GM19099 (cell line): ENCODE results near the gene SUB1.

ENCODE experiments used
- POLR2A ChIP-seq: IDR thresholded peaks from 3 replicates; pipeline ENCODE4 v1.6.1; 2011; ENCODE audit warnings: low read depth; ENCODE audit not compliant: insufficient read length; ENCODE audit errors: extremely low read depth

SUB1 gene

DNA sequence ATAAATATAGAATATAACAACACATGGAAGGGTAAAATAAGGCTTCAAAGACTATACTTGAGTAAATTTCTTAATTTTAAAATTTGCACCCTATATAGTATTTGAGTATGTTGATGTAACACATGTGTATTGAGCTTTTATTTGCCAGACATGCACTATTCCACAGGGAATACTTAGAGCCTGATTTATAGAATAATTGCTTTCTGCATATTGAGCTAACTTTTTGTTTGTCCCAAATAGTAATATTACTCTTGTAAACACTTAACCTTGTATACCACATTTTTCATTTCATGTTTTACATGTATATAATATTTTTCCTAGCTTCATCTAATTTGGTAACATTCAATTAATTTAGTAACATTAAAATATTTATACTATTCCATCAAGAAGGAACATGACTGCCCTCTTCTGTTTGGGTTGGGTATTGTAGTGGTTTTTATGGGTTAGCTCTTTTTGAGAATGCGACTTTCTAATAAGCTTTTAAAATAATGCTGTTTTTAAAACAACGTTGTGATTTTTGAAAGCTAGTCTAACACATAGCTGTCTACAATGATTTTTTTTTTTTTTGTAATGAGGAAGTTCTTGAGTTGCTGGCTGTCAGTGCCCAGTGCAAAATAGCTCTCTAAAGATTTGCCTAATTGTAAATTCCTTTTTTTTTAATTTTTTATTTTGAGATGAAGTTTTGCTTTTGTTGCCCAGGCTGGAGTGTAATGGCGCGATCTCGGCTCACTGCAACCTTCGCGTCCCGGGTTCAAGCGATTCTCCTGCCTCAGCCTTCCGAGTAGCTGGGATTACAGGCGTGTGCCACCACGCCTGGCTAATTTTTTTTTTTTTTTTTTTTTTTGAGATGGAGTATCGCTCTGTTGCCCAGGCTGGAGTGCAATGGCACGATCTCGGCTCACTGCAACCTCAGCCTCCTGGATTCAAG, 4.8 kb downstream of the SUB1 start:
- TF ChIP-seq POLR2A = no peak

DNA sequence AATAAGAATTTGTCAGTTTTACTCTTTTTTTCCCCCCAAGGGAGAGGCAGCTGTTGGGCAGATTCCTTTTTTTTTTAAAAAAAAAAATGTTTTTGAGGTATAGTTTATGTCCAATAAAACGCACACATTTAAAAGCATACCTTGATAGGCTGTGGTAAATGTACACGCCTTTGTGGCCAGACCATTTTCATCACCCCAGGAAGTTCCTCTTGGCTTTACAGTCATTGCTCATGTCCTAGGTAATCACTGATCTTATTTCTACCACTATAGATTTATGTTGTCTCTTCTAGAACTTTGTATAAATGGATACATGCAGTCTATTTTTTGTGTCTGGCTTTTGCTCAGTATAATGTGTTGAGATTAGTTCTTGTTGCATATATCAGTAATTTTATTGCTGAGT, 9.8 kb downstream of the SUB1 start:
- TF ChIP-seq POLR2A = no peak

DNA sequence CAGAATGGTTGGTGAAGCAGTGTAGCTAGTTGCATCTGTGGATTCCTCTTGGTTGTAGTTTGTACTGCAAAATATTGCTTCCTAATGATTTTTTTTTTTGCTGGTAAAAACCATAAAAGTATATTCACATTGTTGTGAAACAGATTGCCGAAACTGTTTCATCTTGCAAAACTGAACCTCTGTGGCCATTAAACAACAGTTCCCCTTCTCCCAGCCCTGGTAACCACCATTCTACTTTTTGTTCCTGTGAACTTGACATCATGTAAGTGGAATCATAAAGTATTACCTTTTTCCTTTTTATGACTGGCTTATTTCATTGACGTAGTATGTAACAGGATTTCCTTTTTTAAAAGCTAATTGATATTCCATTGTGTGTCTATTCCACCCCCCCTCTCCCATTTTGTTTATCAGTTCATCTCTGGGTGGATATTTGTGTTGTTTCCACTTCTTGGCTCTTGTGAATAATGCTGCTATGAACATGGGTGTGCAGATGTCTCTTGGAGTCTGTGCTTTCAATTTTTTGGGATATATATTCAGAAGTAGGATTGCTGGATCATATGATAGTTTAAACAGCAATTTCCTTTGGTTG, 11.8 kb downstream of the SUB1 start:
- TF ChIP-seq POLR2A = no peak

GRCh38 chr5:32598260-32598937, 13.0 kb downstream of the SUB1 start:
- no peak for TF ChIP-seq POLR2A

- TF ChIP-seq POLR2A = no peak
Measured at GRCh38 chr5:32598997-32599549, 13.7 kb downstream of the SUB1 start.

DNA sequence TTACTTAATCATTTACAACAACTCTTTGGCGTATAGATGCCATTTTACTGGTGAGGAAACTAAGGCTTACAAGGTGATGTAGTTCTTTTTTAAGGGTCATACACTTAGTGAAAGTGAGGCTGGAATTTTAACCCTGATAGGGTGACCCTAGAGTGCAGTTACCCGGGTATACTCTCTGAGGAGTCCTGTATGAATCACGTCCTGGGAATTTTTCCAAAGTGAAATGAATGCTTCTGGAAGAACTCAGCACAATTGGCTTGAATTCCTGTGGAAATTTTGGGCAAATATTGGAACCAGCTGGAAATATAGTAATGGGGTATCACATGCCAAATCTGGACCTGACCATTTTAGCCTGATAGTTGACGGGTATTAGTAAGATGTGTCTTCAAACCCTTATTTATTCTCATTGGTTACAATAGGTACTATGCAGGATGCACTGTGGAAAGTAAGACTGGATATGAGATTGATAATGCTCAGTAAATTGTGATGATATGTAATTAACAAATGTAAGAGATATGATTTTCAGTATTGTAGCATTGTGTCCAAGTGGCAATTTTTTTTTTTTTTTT, 14.8 kb downstream of the SUB1 start:
- TF ChIP-seq POLR2A = no peak

GRCh38 chr5:32601623-32602295, 16.4 kb downstream of the SUB1 start:
- TF ChIP-seq POLR2A = no peak

DNA sequence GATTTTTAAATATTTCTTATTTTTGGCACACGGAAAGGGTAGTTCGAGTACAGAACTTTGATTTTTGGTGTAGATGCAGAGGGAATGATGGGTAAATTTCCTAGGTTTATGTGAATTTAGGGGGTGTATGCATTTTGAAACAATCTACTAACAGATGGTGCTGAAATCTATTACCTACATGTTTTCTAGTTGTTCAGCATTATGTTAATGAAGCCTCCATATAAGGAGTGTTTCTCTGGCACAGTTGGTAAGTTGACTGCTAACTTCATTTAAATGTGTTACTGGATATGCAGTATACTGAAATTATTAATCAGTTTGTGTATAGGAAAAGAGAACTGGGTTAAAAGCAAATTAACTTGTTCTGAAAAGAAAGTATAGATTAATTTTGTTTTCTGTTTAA, 17.5 kb downstream of the SUB1 start:
- TF ChIP-seq POLR2A = no peak

DNA sequence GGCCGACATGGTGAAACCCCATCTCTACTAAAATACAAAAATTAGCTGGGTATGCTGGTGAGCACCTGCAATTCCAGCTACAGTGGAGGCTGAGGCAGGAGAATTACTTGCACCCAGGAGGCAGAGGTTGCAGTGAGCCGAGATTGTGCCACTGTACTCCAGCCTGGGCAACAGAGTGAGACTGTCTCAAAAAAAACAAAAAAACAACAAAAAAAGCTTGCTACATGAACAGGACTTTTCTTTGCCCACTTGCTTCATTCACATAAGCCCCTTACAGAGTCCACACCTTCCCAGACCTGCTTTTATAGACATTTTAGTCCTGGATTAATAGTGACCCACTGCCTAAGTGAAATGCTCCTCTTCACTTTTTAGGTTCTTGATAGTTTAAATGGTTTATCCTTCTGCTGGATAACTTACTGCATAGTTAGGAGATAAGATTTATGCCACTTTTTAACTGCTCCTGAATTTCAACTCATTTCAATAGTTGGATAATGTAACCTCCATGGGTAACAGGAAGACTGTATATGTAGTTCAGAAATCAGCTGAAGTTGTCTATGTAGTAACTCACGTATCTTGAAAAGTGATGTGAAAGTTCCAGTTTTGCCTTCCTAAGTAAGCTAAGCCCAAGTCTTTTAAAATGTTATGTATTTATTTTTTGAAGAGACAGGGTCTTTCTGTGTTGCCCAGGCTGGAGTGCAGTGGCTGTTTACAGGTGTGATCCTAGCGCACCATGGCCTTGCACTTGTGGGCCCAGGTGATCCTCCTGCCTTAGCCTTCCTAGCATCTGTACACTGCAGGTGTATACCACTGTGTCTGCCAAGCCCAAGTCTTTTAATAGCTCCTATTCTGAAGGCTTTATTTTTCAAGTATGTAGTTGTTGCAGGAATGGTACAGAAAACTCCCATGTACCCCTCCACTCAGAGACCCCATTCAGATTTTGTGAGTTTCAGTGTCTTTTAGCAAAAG, 19.7 kb downstream of the SUB1 start:
- no peak for TF ChIP-seq POLR2A

- TF ChIP-seq POLR2A = no peak
Measured at GRCh38 chr5:32605766-32606152, 20.4 kb downstream of the SUB1 start.

DNA sequence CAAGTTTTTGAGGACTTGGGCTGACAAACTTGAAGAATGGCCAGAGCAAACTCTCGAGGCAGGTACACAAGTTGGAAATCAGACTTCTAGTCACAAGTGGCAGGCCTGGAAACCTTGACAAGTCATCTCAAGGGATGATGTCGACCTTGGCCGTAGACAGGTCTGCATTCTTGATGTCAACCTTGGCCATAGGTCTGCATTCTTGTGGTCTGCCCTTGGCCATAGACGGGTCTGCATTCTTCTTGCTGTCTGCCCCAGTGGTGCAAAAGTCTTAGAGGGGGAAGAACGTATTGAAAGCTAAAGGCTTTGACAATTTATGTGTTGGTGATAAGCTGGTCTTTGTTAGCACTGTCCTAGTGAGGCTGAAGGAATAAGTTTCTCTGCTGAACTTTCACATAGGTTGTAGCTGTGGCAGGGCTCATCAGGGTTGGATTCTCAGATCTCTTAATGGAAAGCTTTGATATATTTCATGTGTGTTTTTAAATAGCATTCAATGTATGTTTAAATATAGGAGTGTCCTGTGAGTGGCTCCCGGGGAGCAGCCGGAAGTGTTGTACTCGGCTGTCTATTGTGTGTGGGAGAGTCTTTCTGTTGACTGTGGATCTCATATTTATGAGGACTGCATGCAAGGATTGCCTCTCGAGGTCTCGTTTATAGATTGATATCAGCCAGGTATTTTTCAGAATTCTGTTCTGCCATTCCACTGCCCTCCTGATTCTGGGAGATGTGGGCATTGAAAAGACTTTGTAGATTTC, 27.0 kb downstream of the SUB1 start:
- TF ChIP-seq POLR2A = no peak

GRCh38 chr5:32613050-32613672, 27.8 kb downstream of the SUB1 start:
- TF ChIP-seq POLR2A = no peak
